IMR-90 (cell line): ENCODE measurements around the gene C3. TPM values are rescaled to one million over a fixed set of nuclear protein-coding genes. Genes with fewer than 3 reads are reported as not detected.

Experiments used
- ATAC-seq: fragments of 200-7000 bp; cut with Tn5 transposase; 2 replicates; pipeline ENCODE4 v1.9.1; 2020; ENCODE audit warnings: low read depth, mild to moderate bottlenecking, moderate library complexity
- BruUV-seq: library from RNA; stranded (reverse); fragments of 400-500 nt; replicated peaks from 2 replicates; lab custom pipeline; 2021; lab: Mats Ljungman, UMichigan
- CTCF ChIA-PET: fragments of 300-600 bp; formaldehyde crosslinking; extraction: SDS; loops from one replicate; lab custom pipeline; 2021; ENCODE audit warnings: antibody characterized with exemption; lab: Yijun Ruan, JAX
- POLR2A ChIA-PET: fragments of 300-600 bp; sonication (Branson Sonifier 250); formaldehyde crosslinking; loops from one replicate; lab custom pipeline; 2022; ENCODE audit warnings: antibody characterized with exemption; ENCODE audit not compliant: unreplicated experiment; lab: Charles Lee
- DNase-seq: peaks from one replicate; pipeline ENCODE4 v3.0.0; 2013
- H2AFZ ChIP-seq: replicated peaks from 2 replicates; pipeline ENCODE3; 2013; ENCODE audit warnings: low read length, mild to moderate bottlenecking; ENCODE audit not compliant: poor library complexity
- H2AK5ac ChIP-seq: 2 replicates; pipeline ENCODE4 v1.6.1; 2013; ENCODE audit warnings: low read depth, low read length, inconsistent platforms
- H2AK9ac ChIP-seq: replicated peaks from 2 replicates; pipeline ENCODE3; 2013; ENCODE audit warnings: mild to moderate bottlenecking, low read depth, low read length, moderate library complexity; ENCODE audit not compliant: poor library complexity
- H2BK120ac ChIP-seq: 2 replicates; pipeline ENCODE4 v1.6.1; 2013; ENCODE audit warnings: low read depth, low read length, inconsistent platforms
- H2BK15ac ChIP-seq: 3 replicates; pipeline ENCODE4 v1.6.1; 2013; ENCODE audit warnings: low read depth, low read length, inconsistent platforms
- H2BK20ac ChIP-seq: 2 replicates; pipeline ENCODE4 v1.6.1; 2013; ENCODE audit warnings: low read depth, mild to moderate bottlenecking, inconsistent platforms, low read length, moderate library complexity
- H2BK5ac ChIP-seq: 2 replicates; pipeline ENCODE4 v1.6.1; 2013; ENCODE audit warnings: mild to moderate bottlenecking, low read depth, low read length, inconsistent platforms; ENCODE audit not compliant: poor library complexity, severe bottlenecking
- H3K14ac ChIP-seq: replicated peaks from 2 replicates; pipeline ENCODE4 v1.6.1; 2013; ENCODE audit warnings: low read depth, low read length, inconsistent platforms
- H3K18ac ChIP-seq: 2 replicates; pipeline ENCODE4 v1.6.1; 2013; ENCODE audit warnings: low read depth, low read length, control low read depth
- H3K23ac ChIP-seq: 2 replicates; pipeline ENCODE4 v1.6.1; 2013; ENCODE audit warnings: low read depth, low read length, inconsistent platforms
- H3K27ac ChIP-seq: 2 replicates; pipeline ENCODE4 v1.5.1; 2013; ENCODE audit warnings: mild to moderate bottlenecking, control low read depth, low read length; ENCODE audit not compliant: insufficient read depth
- H3K27me3 ChIP-seq: 2 replicates; pipeline ENCODE4 v1.6.1; 2013; ENCODE audit warnings: low read length; ENCODE audit not compliant: control insufficient read depth, insufficient read depth
- H3K36me3 ChIP-seq: 2 replicates; pipeline ENCODE4 v1.6.1; 2013; ENCODE audit warnings: low read length, mixed read lengths; ENCODE audit not compliant: control insufficient read depth, insufficient read depth
- H3K4ac ChIP-seq: 2 replicates; pipeline ENCODE4 v1.6.1; 2013; ENCODE audit warnings: low read depth, low read length, inconsistent platforms
- H3K4me1 ChIP-seq: 2 replicates; pipeline ENCODE4 v1.6.1; 2013; ENCODE audit warnings: low read length, mixed read lengths; ENCODE audit not compliant: control insufficient read depth, insufficient read depth
- H3K4me2 ChIP-seq: 2 replicates; pipeline ENCODE4 v1.6.1; 2013; ENCODE audit warnings: low read depth, mild to moderate bottlenecking, control low read depth, low read length, moderate library complexity
- H3K4me3 ChIP-seq: 2 replicates; pipeline ENCODE4 v1.5.1; 2013; ENCODE audit warnings: low read depth, mild to moderate bottlenecking, control low read depth, low read length, moderate library complexity; ENCODE audit not compliant: insufficient read depth
- H3K56ac ChIP-seq: 2 replicates; pipeline ENCODE4 v1.6.1; 2013; ENCODE audit warnings: low read length, inconsistent platforms; ENCODE audit not compliant: insufficient read depth; ENCODE audit errors: extremely low read depth
- H3K79me1 ChIP-seq, 2 experiments: 2 replicates each; pipeline ENCODE4 v1.6.1; 2013; ENCODE audit warnings: low read length in 2 of 2, inconsistent platforms in 1 of 2, low read depth in 1 of 2
- H3K9ac ChIP-seq: 2 replicates; pipeline ENCODE4 v1.6.1; 2013; ENCODE audit warnings: low read depth, low read length, control low read depth
- H3K9me1 ChIP-seq: 2 replicates; pipeline ENCODE4 v1.6.1; 2013; ENCODE audit warnings: low read length, inconsistent platforms; ENCODE audit not compliant: insufficient read depth
- H3K9me3 ChIP-seq: 2 replicates; pipeline ENCODE4 v1.6.1; 2013; ENCODE audit warnings: low read length; ENCODE audit not compliant: control insufficient read depth, insufficient read depth
- H4K20me1 ChIP-seq: 2 replicates; pipeline ENCODE4 v1.6.1; 2013; ENCODE audit warnings: low read length, inconsistent platforms; ENCODE audit not compliant: insufficient read depth
- H4K5ac ChIP-seq: 2 replicates; pipeline ENCODE4 v1.6.1; 2013; ENCODE audit warnings: mild to moderate bottlenecking, low read depth, low read length, control low read depth
- H4K8ac ChIP-seq, 2 experiments: 2 replicates each; pipeline ENCODE4 v1.6.1; 2013; ENCODE audit warnings: low read depth in 2 of 2, low read length in 2 of 2, control low read depth in 1 of 2, inconsistent platforms in 1 of 2
- H4K91ac ChIP-seq: 2 replicates; pipeline ENCODE4 v1.6.1; 2013; ENCODE audit warnings: low read depth, low read length, inconsistent platforms; ENCODE audit not compliant: insufficient read depth
- BHLHE40 ChIP-seq: fragments of 150-350 bp; IDR thresholded peaks from 2 replicates; pipeline ENCODE4 v1.6.1; 2016; ENCODE audit warnings: mild to moderate bottlenecking, low read depth, low read length
- MAFK ChIP-seq: IDR thresholded peaks from 2 replicates; pipeline ENCODE4 v1.6.1; 2012; ENCODE audit warnings: low read depth, low read length, improper control_type of control experiment
- MAZ ChIP-seq: IDR thresholded peaks from 2 replicates; pipeline ENCODE4 v1.6.1; 2012; ENCODE audit warnings: low read depth, mild to moderate bottlenecking, low read length, improper control_type of control experiment, moderate library complexity, borderline replicate concordance
- MXI1 ChIP-seq: IDR thresholded peaks from 2 replicates; pipeline ENCODE4 v1.6.1; 2012; ENCODE audit warnings: low read depth, mild to moderate bottlenecking, low read length, moderate library complexity, borderline replicate concordance
- RCOR1 ChIP-seq: IDR thresholded peaks from 2 replicates; pipeline ENCODE4 v1.6.1; 2012; ENCODE audit warnings: mild to moderate bottlenecking, low read length, improper control_type of control experiment; ENCODE audit not compliant: insufficient replicate concordance
- WGBS, 2 experiments: methylation state at CpG; one replicate each; pipeline versions ENCODE4 v1.1.5 to v1.1.7; 2013; ENCODE audit warnings: missing lambda C conversion rate in 2 of 2; ENCODE audit not compliant: insufficient read length in 1 of 2; ENCODE audit errors: extremely low coverage in 2 of 2; 5-methylcytosine and 5-hydroxymethylcytosine counted together
- dilution Hi-C: fragments of 300-500 bp; cut with HindIII; formaldehyde crosslinking; loops from one replicate; pipeline ENCODE4 v1.14.3; 2018; ENCODE audit warnings: low sequenced_read_pairs; ENCODE audit not compliant: unreplicated experiment
- in situ Hi-C: fragments of 300-500 bp; cut with MboI; formaldehyde crosslinking; loops from 3 replicates; pipeline ENCODE4 v1.14.3; 2019; ENCODE audit warnings: low sequenced_read_pairs, inconsistent platforms, mixed read lengths
- intact Hi-C: fragments of 100-400 bp; cut with micrococcal nuclease; formaldehyde crosslinking; loops from 2 replicates; pipeline ENCODE4 v1.10.0; 2022
- polyA plus RNA-seq, 3 experiments: library from polyadenylated mRNA; depleted of rRNA; stranded (reverse); fragments of >200 nt; gene quantifications; 2 replicates each; pipeline ENCODE4 v1.2.3, GENCODE V29; 2012; ENCODE audit warnings: low replicate concordance in 1 of 3
- total RNA-seq: library from RNA; depleted of rRNA; stranded (reverse); fragments of >200 nt; gene quantifications from 2 replicates; pipeline ENCODE4 v1.2.3, GENCODE V29; 2012

The C3 gene
- total and polyA plus RNA-seq, 2 of the 4 experiments (the other 2 are of a cell fraction) = 0.36 TPM; not detected in 1

DNA sequence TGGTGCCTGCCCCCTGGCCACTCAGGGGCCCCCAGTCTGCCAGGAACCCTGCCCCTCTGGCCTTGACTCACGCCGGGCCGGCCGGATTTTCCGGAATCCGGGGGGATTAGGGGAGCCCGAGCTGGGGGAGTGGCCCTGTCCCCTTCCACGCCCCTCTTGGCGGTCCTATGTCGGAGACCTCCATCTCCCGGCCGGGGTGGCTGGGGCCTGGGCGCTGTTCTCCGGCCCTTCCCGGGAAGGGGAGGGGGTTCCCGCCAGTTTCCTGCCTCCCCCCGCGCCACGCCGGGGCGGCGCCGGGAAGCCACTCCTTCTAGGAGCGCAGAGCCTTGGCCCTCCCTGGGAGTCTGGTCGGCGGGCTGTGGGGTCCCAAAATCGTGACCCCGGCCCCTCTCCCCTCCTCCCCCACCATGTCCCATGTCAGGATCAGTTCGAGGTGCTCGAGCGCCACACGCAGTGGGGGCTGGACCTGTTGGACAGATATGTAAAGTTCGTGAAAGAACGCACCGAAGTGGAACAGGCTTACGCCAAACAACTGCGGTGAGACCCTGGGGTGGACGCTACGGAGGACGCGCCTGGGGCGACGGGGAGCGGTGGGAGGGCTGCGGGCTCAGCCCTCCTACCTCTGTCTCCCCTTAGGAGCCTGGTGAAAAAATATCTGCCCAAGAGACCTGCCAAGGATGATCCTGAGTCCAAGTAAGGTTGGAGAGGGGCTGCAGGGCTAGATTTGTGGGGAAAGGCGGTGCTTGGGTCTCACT lies 20.3 kb upstream of the C3 start:
- peaks cover 39% of the 10 kb centered on the region for H3K4me1 ChIP-seq
- H3K27me3 ChIP-seq = no peaks in the 10 kb centered on the region
- no peaks in the 10 kb centered on the region for H3K9me3 ChIP-seq
- peak overlapping the region; percentile 48 for H3K18ac ChIP-seq
- peak overlapping the region; percentile 99 for H2AK9ac ChIP-seq
- BruUV-seq = no TSS peak
- peaks cover 7% of the 10 kb centered on the region; the same call in 1 of the 2 replicates for H3K9me1 ChIP-seq
- H3K56ac ChIP-seq = peak overlapping the region; percentile 69
- H3K27ac ChIP-seq = peak overlapping the region; percentile 87
- ATAC-seq = no peak
- peak overlapping the region; percentile 73 for H3K14ac ChIP-seq
- peak overlapping the region; percentile 69; the same call in 1 of the 2 replicates for H3K23ac ChIP-seq
- H4K91ac ChIP-seq = peak overlapping the region; percentile 52
- no peak overlapping the region for H2BK120ac ChIP-seq
- no peak overlapping the region for H2BK20ac ChIP-seq
- peak overlapping the region in 1 of 2 experiments; percentile 71; a peak in 1 of 4 replicates for H4K8ac ChIP-seq
- WGBS, 2 experiments = 0% methylated on average over 2 of the region's 46 CpGs; no CpG with 5 or more reads in 1 of the 2 experiments
- H2AFZ ChIP-seq = peak overlapping the region; percentile 90
- H3K9ac ChIP-seq = peak overlapping the region; percentile 82
- 0 out of 2 replicates have a peak, but pooled peaks cover 4% of the 10 kb centered on the region for H4K20me1 ChIP-seq
- peaks cover 9 to 61% of the 10 kb centered on the region in 2 experiments for H3K79me1 ChIP-seq
- H3K4ac ChIP-seq = peak overlapping the region; percentile 84
- dilution Hi-C loops = no loop called here
- peak overlapping the region; percentile 82 for H2AK5ac ChIP-seq
- 0 out of 3 replicates have a peak overlapping the region, but pooled peaks have one; percentile 10 for H2BK15ac ChIP-seq
- peak overlapping the region; percentile 89 for H3K4me2 ChIP-seq
- in situ Hi-C loops = no loop called here
- peak overlapping the region; percentile 32; the same call in 1 of the 2 replicates for H4K5ac ChIP-seq
- DNase-seq = peak; percentile 19
- ChIA-PET POLR2A (no interaction called here), CTCF (no interaction called here)
- peak overlapping the region; percentile 93 for H3K4me3 ChIP-seq
- H2BK5ac ChIP-seq = peak overlapping the region; percentile 71
- H3K36me3 ChIP-seq = peaks cover 19% of the 10 kb centered on the region
- TF ChIP-seq MAFK (no peak), RCOR1 (no peak), BHLHE40 (no peak), MXI1 (0 out of 2 replicates have a peak, but pooled peaks have one; percentile 8), MAZ (peak; percentile 44; the same call in 1 of the 2 replicates)
- intact Hi-C loops = no loop called here
